Liver (tissue), 9 donors: ENCODE results near the gene NOS3. TPM values are rescaled to one million over a fixed set of nuclear protein-coding genes. Genes with fewer than 3 reads are reported as not detected.
A peak's percentile ranks its signal among the peaks of the same experiment; 100 is the strongest.

Experiments
- DNase-seq: peaks from one replicate; pipeline ENCODE4 v3.0.0-alpha.2; 2017; ENCODE audit warnings: low spot score
- H3K27ac ChIP-seq, 2 donors: one replicate each; pipeline ENCODE4 v1.7.0; 2013; ENCODE audit warnings: inconsistent platforms in 2 of 2, low read length in 2 of 2, control low read depth in 1 of 2, low read depth in 1 of 2, mild to moderate bottlenecking in 1 of 2
- H3K27me3 ChIP-seq, 4 donors: one replicate each; pipeline versions ENCODE4 v1.6.1 to v1.7.0; 2013; ENCODE audit warnings: low read length in 3 of 4, inconsistent platforms in 1 of 4, mild to moderate bottlenecking in 1 of 4, moderate library complexity in 1 of 4; ENCODE audit not compliant: control insufficient read depth in 4 of 4, insufficient read depth in 4 of 4
- H3K36me3 ChIP-seq, 4 donors: one replicate each; pipeline versions ENCODE4 v1.6.1 to v1.7.0; 2013; ENCODE audit warnings: low read length in 3 of 4, mild to moderate bottlenecking in 3 of 4, low read depth in 1 of 4, moderate library complexity in 1 of 4; ENCODE audit not compliant: control insufficient read depth in 4 of 4, insufficient read depth in 3 of 4
- H3K4me1 ChIP-seq, 4 donors: one replicate each; pipeline versions ENCODE4 v1.6.1 to v1.7.0; 2013; ENCODE audit warnings: low read length in 3 of 4, mild to moderate bottlenecking in 3 of 4, moderate library complexity in 1 of 4; ENCODE audit not compliant: control insufficient read depth in 4 of 4, insufficient read depth in 4 of 4
- H3K4me3 ChIP-seq, 3 donors: one replicate each; pipeline versions ENCODE4 v1.6.1 to v1.7.0; 2013; ENCODE audit warnings: low read length in 3 of 3, control low read depth in 1 of 3, low read depth in 1 of 3, mild to moderate bottlenecking in 1 of 3
- H3K9ac ChIP-seq, 2 donors: one replicate each; pipeline ENCODE4 v1.7.0; 2013; ENCODE audit warnings: low read length in 2 of 2, mild to moderate bottlenecking in 2 of 2, moderate library complexity in 2 of 2, control low read depth in 1 of 2, low read depth in 1 of 2
- H3K9me3 ChIP-seq, 4 donors: one replicate each; pipeline versions ENCODE4 v1.6.1 to v1.7.0; 2013; ENCODE audit warnings: low read length in 3 of 4; ENCODE audit not compliant: control insufficient read depth in 4 of 4
- EGR1 ChIP-seq, 2 donors: IDR thresholded peaks; 2 replicates each; pipeline ENCODE4 v1.6.1; 2016 to 2018; ENCODE audit warnings: antibody characterized with exemption in 2 of 2, low read depth in 2 of 2
- GABPA ChIP-seq, 2 donors: IDR thresholded peaks in 1 of 2; conservative IDR thresholded peaks in 1 of 2; 2 replicates each; pipeline ENCODE4 v1.6.1; 2016; ENCODE audit warnings: antibody characterized with exemption in 2 of 2, mild to moderate bottlenecking in 1 of 2, moderate library complexity in 1 of 2
- HNF4G ChIP-seq: IDR thresholded peaks from 2 replicates; pipeline ENCODE4 v1.6.1; 2016; ENCODE audit warnings: antibody characterized with exemption
- JUND ChIP-seq, 2 donors: IDR thresholded peaks; 2 replicates each; pipeline ENCODE4 v1.6.1; 2016; ENCODE audit warnings: antibody characterized with exemption in 2 of 2
- NR2F2 ChIP-seq: IDR thresholded peaks from 2 replicates; pipeline ENCODE4 v1.6.1; 2016; ENCODE audit warnings: antibody characterized with exemption
- TAF1 ChIP-seq: conservative IDR thresholded peaks from 2 replicates; pipeline ENCODE4 v1.6.1; 2016; ENCODE audit warnings: antibody characterized with exemption, mild to moderate bottlenecking
- WGBS: extraction: QIAGEN DNeasy Blood & Tissue Kit; methylation state at CpG from one replicate; pipeline ENCODE4 v1.1.7; 2013; 5-methylcytosine and 5-hydroxymethylcytosine counted together
- polyA plus RNA-seq, 2 donors: library from polyadenylated mRNA; stranded (reverse) in 1 of 2; unstranded in 1 of 2; fragments of 200-250 nt in 1 of 2; fragments of >200 nt in 1 of 2; fragmentation: Nextera tagmentation in 1 of 2; extraction: Ambion mirVana in 1 of 2; gene quantifications; one replicate each; pipeline versions ENCODE4 v1.2.1 to v1.2.3, GENCODE V29; 2013 to 2015
- total RNA-seq, 2 donors: library from RNA; depleted of rRNA; stranded (reverse); fragments of >200 nt; gene quantifications; one replicate each; pipeline ENCODE4 v1.2.3, GENCODE V29; 2014
- TF ChIP-seq, protein P1 (sequence below): IDR thresholded peaks from 2 replicates; pipeline ENCODE4 v1.6.1; 2016; ENCODE audit warnings: antibody characterized with exemption, mild to moderate bottlenecking
- TF ChIP-seq, protein P2 (sequence below): IDR thresholded peaks from 2 replicates; pipeline ENCODE4 v1.6.1; 2016; ENCODE audit warnings: antibody characterized with exemption
- TF ChIP-seq, protein P3 (sequence below): fragments of 150-350 bp; IDR thresholded peaks from 2 replicates; pipeline ENCODE4 v1.5.1; 2017; ENCODE audit warnings: improper control_type of control experiment, low read depth, low read length; ENCODE audit not compliant: missing input control
- TF ChIP-seq, protein P4 (sequence below): IDR thresholded peaks from 2 replicates; pipeline ENCODE4 v1.6.1; 2016; ENCODE audit warnings: antibody characterized with exemption
- donor health status: healthy.
- donor health status: healthy.
- donor health status: healthy.
- donor health status: healthy.
- donor health status: healthy.

NOS3 gene
- total and polyA plus RNA-seq, 4 donors = 1.6 to 6.1 (median 5.1) TPM

DNA sequence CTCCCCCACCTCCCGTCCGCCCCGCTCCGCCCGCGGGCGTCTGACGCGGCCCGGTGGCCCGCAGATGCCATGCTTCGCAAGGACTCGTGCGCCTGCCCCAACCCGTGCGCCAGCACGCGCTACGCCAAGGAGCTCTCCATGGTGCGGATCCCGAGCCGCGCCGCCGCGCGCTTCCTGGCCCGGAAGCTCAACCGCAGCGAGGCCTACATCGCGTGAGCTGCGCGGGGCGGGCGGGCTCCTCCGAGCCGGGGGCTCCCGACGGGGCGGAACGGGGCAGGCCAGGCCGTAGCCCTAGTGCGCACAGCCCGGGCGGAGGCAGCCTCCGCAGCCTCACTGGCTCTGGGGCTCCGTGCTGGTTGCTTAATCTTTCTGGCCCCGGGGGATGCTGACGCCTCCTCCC lies 60.3 kb downstream of the NOS3 start:
- Histone ChIP-seq H3K36me3 (peaks cover 0 to 3% (median 0%) of the 10 kb centered on the region in 4 donors), H3K4me1 (peaks cover 0 to 2% (median 0%) of the 10 kb centered on the region in 4 donors), H3K9me3 (no peaks in the 10 kb centered on the region), H3K4me3 (no peak overlapping the region), H3K27me3 (no peaks in the 10 kb centered on the region), H3K27ac (no peak overlapping the region), H3K9ac (no peak overlapping the region)
- TF ChIP-seq, protein P1, sequence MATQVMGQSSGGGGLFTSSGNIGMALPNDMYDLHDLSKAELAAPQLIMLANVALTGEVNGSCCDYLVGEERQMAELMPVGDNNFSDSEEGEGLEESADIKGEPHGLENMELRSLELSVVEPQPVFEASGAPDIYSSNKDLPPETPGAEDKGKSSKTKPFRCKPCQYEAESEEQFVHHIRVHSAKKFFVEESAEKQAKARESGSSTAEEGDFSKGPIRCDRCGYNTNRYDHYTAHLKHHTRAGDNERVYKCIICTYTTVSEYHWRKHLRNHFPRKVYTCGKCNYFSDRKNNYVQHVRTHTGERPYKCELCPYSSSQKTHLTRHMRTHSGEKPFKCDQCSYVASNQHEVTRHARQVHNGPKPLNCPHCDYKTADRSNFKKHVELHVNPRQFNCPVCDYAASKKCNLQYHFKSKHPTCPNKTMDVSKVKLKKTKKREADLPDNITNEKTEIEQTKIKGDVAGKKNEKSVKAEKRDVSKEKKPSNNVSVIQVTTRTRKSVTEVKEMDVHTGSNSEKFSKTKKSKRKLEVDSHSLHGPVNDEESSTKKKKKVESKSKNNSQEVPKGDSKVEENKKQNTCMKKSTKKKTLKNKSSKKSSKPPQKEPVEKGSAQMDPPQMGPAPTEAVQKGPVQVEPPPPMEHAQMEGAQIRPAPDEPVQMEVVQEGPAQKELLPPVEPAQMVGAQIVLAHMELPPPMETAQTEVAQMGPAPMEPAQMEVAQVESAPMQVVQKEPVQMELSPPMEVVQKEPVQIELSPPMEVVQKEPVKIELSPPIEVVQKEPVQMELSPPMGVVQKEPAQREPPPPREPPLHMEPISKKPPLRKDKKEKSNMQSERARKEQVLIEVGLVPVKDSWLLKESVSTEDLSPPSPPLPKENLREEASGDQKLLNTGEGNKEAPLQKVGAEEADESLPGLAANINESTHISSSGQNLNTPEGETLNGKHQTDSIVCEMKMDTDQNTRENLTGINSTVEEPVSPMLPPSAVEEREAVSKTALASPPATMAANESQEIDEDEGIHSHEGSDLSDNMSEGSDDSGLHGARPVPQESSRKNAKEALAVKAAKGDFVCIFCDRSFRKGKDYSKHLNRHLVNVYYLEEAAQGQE = peak; percentile 97
- no peak for TF ChIP-seq TAF1
- 7% methylated on average over 50 of the region's 50 CpGs for WGBS
- DNase-seq = no peak

DNA sequence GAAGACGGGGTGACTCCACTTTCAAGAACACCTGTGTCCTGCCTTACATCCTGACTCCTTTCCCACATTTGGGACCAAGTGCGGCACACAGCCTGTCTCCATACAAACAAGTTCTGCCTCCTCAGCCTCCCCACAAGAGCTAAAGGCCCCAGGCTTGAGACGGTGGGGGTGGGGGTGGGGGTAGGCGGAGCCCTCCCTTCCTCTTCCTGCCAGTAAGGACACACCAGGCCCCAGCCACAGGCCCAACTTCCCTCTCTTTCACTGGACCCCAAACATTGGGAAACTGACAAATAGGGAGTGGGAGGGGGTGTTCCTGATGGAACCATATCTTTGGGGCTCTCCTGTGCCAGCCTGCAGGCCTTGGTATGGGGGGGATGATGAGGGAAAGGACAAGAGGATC lies 62.3 kb downstream of the NOS3 start:
- Histone ChIP-seq H3K4me3 (no peak overlapping the region), H3K27ac (no peak overlapping the region), H3K9me3 (no peaks in the 10 kb centered on the region), H3K27me3 (no peaks in the 10 kb centered on the region), H3K4me1 (peaks cover 6 to 12% (median 9%) of the 10 kb centered on the region in 4 donors), H3K36me3 (no peaks in the 10 kb centered on the region), H3K9ac (no peak overlapping the region)
- no peak for DNase-seq
- WGBS = 81% methylated on average over 4 of the region's 4 CpGs
- TF ChIP-seq NR2F2 (no peak), GABPA (IDR thresholded peaks at IDR 0.05 in 1 of 2, conservative IDR thresholded peaks at IDR 0.05 in 1 of 2) (no peak), JUND (IDR thresholded peaks at IDR 0.05) (no peak), EGR1 (IDR thresholded peaks at IDR 0.05; ENCODE audit: low read depth in 2 of 2) (no peak), HNF4G (no peak)
- TF ChIP-seq, protein P2, sequence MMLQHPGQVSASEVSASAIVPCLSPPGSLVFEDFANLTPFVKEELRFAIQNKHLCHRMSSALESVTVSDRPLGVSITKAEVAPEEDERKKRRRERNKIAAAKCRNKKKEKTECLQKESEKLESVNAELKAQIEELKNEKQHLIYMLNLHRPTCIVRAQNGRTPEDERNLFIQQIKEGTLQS = no peak
- TF ChIP-seq, protein P3, sequence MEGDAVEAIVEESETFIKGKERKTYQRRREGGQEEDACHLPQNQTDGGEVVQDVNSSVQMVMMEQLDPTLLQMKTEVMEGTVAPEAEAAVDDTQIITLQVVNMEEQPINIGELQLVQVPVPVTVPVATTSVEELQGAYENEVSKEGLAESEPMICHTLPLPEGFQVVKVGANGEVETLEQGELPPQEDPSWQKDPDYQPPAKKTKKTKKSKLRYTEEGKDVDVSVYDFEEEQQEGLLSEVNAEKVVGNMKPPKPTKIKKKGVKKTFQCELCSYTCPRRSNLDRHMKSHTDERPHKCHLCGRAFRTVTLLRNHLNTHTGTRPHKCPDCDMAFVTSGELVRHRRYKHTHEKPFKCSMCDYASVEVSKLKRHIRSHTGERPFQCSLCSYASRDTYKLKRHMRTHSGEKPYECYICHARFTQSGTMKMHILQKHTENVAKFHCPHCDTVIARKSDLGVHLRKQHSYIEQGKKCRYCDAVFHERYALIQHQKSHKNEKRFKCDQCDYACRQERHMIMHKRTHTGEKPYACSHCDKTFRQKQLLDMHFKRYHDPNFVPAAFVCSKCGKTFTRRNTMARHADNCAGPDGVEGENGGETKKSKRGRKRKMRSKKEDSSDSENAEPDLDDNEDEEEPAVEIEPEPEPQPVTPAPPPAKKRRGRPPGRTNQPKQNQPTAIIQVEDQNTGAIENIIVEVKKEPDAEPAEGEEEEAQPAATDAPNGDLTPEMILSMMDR = no peak
- TF ChIP-seq, protein P4, sequence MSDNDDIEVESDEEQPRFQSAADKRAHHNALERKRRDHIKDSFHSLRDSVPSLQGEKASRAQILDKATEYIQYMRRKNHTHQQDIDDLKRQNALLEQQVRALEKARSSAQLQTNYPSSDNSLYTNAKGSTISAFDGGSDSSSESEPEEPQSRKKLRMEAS = no peak
- TF ChIP-seq, protein P1 = no peak
